C4-2B (cell line): Measurements from ENCODE around the gene TRIB2.
A peak's percentile ranks its signal among the peaks of the same experiment; 100 is the strongest.

Source experiments
- H3K27ac ChIP-seq: fragments of 450-650 bp; 2 replicates; pipeline ENCODE4 v1.5.1; 2017
- ZFX ChIP-seq: fragments of 450-650 bp; IDR thresholded peaks from 2 replicates; pipeline ENCODE4 v1.6.1; 2017
- TF ChIP-seq, protein P1 (sequence below): fragments of 450-650 bp; conservative IDR thresholded peaks from 2 replicates; pipeline ENCODE4 v1.5.1; 2017; ENCODE audit warnings: mild to moderate bottlenecking

TRIB2 gene

DNA sequence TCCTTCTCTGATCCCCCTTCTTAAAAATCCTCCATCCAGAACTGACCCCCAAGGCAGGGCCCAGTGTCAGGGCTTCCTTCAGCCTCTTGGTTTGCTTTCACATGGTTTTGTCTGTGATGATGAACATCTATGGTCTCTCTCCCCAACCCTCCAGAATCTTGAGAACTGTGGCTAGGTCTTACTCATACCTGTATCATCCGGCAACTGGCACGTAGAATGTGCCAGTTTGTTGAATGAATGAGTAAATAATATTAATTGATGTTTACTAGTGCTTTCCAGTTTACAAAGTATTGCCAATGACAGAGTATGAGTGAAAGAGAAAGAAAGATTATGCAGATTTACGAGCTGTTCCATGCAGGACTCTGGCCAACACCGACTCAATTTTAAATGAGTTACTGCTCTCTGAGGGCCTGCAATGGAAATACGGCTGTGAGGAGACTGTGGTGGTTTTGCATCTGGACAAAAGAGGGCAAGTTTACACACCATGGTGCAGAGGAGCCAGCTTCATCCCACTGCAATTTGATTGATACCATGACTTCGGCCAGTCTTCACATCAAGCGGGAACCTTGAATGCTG, 29.9 kb upstream of the TRIB2 start:
- TF ChIP-seq ZFX: no peak
- TF ChIP-seq, protein P1, sequence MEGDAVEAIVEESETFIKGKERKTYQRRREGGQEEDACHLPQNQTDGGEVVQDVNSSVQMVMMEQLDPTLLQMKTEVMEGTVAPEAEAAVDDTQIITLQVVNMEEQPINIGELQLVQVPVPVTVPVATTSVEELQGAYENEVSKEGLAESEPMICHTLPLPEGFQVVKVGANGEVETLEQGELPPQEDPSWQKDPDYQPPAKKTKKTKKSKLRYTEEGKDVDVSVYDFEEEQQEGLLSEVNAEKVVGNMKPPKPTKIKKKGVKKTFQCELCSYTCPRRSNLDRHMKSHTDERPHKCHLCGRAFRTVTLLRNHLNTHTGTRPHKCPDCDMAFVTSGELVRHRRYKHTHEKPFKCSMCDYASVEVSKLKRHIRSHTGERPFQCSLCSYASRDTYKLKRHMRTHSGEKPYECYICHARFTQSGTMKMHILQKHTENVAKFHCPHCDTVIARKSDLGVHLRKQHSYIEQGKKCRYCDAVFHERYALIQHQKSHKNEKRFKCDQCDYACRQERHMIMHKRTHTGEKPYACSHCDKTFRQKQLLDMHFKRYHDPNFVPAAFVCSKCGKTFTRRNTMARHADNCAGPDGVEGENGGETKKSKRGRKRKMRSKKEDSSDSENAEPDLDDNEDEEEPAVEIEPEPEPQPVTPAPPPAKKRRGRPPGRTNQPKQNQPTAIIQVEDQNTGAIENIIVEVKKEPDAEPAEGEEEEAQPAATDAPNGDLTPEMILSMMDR: no peak
- peak overlapping the region; percentile 18; the same call in 1 of the 2 replicates for H3K27ac ChIP-seq

DNA sequence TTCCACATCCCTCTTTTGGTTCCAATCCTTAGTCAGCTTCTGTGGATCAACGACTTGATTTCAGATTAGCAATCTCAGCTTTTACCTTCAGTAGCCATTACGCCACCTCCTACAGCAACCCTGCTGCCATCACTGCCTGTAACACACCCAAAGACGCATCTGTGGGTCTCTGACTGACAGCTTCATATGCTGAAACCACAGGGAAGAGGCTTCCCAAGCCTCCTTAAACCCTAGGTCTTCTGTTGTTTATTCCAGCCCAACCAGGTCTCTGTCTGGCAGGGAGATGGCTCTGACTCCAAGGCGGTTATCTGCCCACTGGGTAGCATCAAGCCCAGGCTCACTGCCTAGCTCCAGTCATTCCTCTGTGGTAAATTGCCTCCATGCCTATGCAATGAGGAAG, 28.6 kb upstream of the TRIB2 start:
- no peak overlapping the region for H3K27ac ChIP-seq
- TF ChIP-seq, protein P1: no peak
- no peak for TF ChIP-seq ZFX

DNA sequence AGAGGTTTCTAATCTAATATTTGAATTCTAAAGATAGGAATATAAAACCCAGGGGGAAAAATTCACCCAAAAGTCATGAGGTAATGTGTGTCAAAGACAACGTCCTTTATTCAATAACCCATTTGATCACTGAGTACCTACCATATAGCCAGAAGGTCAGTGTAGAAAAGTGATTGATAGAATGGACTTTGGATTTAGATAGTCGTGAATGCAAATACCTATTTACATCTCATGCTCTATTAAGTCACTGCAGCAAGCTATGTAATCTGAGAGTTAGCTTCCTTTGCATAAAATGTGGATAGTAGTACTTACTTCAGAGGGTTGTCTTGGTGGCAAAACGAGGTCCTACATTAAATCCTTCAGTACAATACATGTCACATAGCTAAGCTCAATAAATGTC, 27.8 kb upstream of the TRIB2 start:
- TF ChIP-seq ZFX: no peak
- TF ChIP-seq, protein P1: no peak
- H3K27ac ChIP-seq: no peak overlapping the region

DNA sequence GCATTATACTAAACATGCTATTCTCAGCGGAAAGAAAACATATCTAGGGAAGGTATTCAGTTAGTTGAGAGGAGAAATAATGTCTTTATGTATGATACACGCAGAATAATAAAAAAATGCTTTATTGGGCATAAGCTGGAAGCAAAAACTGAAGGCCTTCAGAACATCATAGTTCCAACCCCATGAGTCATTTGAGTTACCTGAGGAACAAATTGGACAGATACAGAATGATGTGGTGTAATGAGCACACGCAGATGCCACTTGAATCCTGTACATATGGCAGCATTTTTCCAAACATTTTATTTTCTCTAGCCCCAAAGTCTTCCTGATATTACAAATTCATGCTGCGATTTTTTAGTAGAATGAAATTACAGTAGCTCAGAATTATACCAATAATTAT, 23.2 kb upstream of the TRIB2 start:
- H3K27ac ChIP-seq: no peak overlapping the region
- no peak for TF ChIP-seq ZFX
- TF ChIP-seq, protein P1: no peak

DNA sequence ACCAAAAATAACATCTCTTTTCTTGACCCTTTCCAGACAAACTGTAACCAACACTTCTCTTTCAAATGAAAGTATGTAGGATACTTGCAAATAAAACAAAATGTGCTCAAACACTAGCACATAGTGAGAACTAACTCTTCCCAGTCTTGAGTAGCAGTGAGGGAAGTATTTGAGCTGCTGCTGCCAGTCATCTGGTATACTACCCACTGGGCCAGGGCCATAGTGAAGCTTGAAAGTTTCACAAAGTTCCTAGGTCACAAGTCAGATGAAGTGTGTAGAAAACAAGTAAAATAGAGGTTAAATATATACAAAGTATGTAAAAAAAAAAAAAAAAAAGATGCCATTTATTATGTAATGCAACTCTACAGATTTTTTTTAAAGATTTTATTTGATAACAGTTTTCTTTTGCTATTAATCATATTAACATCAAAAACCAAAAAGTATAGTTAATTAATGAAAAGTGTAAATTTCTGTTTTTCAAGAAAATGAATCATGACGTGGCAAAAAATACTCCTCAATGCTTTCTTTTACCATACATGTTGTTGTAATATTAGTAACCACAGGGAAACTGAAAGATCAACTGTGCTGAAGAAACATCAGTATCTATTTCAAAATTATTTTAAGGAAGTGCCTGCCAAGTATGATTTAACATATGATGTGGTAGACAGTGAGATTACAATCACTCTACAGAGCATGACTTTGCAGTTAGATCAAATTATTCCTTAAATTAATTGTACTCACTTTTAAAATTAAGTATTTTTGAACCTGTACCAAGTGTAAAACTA, 21.6 kb upstream of the TRIB2 start:
- H3K27ac ChIP-seq: no peak overlapping the region
- TF ChIP-seq, protein P1: no peak
- TF ChIP-seq ZFX: no peak

DNA sequence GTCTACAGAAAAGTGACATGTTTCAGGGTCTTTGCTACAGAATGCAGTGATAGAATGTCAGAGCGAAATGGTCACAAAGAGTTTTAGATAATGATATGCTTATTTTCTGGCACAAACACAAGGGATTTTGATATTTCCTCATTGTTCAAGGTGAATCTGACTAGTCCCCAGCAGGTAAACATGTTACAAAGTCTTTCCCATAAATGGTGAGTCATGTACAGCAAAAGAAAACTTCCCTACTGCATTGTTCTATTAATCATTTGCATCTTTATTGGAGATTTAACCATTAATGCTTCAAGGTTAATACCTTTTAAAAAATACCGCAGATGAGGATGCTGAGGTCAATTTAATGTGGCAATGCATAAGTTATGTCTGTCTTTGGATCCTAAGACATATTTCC, 19.1 kb upstream of the TRIB2 start:
- no peak for TF ChIP-seq ZFX
- TF ChIP-seq, protein P1: no peak
- H3K27ac ChIP-seq: no peak overlapping the region

DNA sequence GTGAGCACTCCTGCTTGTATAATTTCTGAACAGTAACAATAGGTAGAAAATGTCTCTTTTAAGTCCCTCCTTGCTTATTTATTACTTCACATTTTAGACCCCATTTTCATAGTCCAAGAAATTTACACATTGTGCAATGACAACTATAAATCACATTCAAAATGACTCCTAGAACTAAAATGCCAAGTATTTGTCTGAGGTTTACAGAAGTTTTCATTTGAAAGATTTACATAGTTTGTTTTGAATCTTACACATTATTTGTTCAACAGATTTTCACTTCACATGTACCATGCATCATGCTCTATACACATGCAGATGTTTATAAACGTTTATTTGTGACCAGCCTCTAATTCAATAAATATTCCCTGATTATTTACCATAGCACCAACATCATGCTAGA, 15.7 kb upstream of the TRIB2 start:
- no peak for TF ChIP-seq ZFX
- no peak overlapping the region for H3K27ac ChIP-seq

DNA sequence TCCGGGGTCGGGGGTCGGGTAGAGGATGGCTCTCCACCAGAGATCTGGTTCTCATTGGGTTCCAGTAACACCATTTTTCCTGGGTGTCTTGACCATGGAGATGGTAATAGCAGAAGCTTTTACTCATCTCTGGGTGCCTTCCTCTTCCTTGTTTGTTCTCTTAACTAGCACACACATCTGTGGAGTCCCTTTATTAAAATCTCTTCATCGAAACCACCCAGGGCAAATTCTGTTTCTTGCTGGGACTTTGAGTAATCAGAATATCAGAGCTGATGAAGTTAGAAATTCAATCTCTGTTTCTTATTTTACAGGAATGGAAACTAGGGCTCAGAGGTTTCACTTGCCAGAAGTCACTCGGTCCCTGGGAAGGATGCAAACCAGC, 15.0 kb upstream of the TRIB2 start:
- TF ChIP-seq ZFX: no peak
- TF ChIP-seq, protein P1: no peak
- no peak overlapping the region for H3K27ac ChIP-seq
